Measurements from ENCODE around the gene ATP5PD.
A peak's percentile ranks its signal among the peaks of the same experiment; 100 is the strongest.
"Not testable (repeated sequence)": the region's sequence is repeated elsewhere in the genome, so short reads cannot be mapped to it uniquely, and the experiment has no call there.

The ATP5PD gene

GRCh38 chr17:75034236-75034908 lies 12.4 kb downstream of the ATP5PD start:
- peak; percentile 90 to 95 for DNase-seq (ENCODE audit: low read depth in 2 of 2)
- TF ChIP-seq, protein P1, sequence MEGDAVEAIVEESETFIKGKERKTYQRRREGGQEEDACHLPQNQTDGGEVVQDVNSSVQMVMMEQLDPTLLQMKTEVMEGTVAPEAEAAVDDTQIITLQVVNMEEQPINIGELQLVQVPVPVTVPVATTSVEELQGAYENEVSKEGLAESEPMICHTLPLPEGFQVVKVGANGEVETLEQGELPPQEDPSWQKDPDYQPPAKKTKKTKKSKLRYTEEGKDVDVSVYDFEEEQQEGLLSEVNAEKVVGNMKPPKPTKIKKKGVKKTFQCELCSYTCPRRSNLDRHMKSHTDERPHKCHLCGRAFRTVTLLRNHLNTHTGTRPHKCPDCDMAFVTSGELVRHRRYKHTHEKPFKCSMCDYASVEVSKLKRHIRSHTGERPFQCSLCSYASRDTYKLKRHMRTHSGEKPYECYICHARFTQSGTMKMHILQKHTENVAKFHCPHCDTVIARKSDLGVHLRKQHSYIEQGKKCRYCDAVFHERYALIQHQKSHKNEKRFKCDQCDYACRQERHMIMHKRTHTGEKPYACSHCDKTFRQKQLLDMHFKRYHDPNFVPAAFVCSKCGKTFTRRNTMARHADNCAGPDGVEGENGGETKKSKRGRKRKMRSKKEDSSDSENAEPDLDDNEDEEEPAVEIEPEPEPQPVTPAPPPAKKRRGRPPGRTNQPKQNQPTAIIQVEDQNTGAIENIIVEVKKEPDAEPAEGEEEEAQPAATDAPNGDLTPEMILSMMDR (IDR thresholded peaks at IDR 0.05; ENCODE audit: low read depth, low read length) = peak; percentile 24
- H3K4me3 ChIP-seq (replicated peaks in 1 of 2; ENCODE audit: low read depth in 2 of 2, low read length in 2 of 2) = peak overlapping the region; percentile 78 to 87

GRCh38 chr17:75033346-75034235 lies 13.2 kb downstream of the ATP5PD start:
- peak; percentile 91 to 98 for DNase-seq (ENCODE audit: low read depth in 2 of 2)
- TF ChIP-seq, protein P1 (IDR thresholded peaks at IDR 0.05; ENCODE audit: low read depth, low read length) = no peak
- H3K4me3 ChIP-seq (replicated peaks in 1 of 2; ENCODE audit: low read depth in 2 of 2, low read length in 2 of 2) = peak overlapping the region; percentile 78 to 87

DNA sequence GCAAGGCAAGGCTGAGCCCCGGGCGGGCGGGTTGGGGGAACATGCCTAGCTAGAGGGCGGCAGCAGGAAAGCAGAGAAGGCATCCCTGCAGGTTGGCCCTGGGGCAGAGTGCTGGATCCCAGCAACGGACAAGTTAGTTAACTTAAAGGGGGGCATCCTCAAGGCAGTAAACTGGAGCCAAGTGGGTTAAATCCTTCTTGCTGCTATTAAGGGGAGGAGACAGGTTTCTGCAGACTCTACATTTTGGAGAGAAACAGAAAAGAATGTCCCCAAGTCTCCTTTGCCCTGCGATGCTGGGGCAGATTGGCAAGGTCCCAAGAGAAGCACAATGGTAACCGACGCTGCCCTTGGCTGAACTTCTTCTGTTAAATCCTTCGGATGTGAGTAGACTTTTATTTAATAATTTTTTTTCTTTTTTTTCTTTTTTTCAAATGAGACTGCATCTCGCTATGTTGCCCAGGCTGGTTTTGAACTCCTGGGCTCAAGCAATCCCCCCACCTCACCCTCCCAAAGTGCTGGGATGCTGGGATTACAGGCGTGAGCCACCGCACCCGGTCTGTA lies 14.0 kb downstream of the ATP5PD start:
- TF ChIP-seq, protein P1 (IDR thresholded peaks at IDR 0.05; ENCODE audit: low read depth, low read length) = no peak
- DNase-seq (ENCODE audit: low read depth in 2 of 2) = peak; percentile 31 to 40
- peak overlapping the region; percentile 5 to 33 for H3K4me3 ChIP-seq (replicated peaks in 1 of 2; ENCODE audit: low read depth in 2 of 2, low read length in 2 of 2)

DNA sequence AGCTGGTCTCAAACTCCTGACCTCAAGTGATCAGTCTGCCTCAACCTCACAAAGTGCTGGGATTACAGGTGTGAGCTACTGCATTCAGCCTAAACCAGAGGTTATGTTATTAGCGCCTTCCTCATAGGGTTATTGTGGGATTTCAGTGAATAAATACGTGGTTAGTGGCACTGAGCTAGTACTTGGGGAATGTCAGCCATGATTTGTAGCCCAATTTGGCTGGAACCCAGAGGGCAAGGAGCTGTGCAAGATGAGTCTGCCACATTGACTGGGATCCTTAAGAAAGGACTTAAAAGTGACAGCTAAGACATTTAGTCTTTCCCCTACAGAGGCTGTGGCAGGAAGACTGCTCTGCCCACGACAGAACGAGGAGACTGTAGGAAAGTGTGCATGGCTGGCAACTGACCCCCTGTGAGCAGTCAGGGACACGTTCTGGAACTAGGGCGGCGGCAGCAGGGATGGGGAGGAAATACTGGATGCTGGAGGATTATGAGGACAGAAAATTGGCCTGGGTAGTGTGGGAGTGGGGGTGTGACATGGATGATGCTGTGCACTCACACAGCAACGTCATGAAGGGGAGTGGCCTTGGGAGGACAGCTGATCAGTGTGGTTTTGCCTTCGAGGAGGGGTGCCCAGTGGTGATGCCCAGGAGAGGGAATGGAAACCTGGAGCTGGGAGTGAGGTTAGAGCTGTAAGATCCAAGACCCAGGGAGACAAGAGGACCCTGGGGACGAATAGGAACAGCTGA lies 14.6 kb downstream of the ATP5PD start:
- peak; percentile 78 to 80 for DNase-seq (ENCODE audit: low read depth in 2 of 2)
- H3K4me3 ChIP-seq (replicated peaks in 1 of 2; ENCODE audit: low read depth in 2 of 2, low read length in 2 of 2) = peak overlapping the region; percentile 5 to 33
- TF ChIP-seq, protein P1 (IDR thresholded peaks at IDR 0.05; ENCODE audit: low read depth, low read length) = no peak

GRCh38 chr17:75030161-75030560 lies 16.6 kb downstream of the ATP5PD start:
- TF ChIP-seq, protein P1 (IDR thresholded peaks at IDR 0.05; ENCODE audit: low read depth, low read length) = no peak
- DNase-seq (ENCODE audit: low read depth in 2 of 2) = no peak
- H3K4me3 ChIP-seq (replicated peaks in 1 of 2; ENCODE audit: low read depth in 2 of 2, low read length in 2 of 2) = no peak overlapping the region

DNA sequence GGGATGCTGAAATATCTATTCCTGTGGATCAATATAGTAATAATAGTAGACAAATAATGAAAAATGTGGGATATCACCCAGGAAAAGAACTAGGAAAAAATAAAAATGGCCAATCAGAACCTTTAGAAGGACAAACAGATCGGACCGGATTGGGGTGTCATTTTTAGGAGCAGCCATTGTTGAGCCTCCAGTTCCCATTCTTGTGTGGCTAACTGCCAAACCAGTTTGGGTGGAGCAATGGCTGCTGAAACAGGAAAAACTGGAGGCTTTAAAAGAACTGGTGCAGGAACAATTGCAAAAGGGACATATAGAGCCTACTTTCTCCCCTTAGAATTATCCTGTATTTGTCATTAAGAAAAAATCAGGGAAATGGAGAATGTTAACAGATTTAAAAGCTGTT lies 20.1 kb downstream of the ATP5PD start:
- not testable (repeated sequence) for DNase-seq (ENCODE audit: low read depth in 2 of 2); H3K4me3 ChIP-seq (replicated peaks in 1 of 2; ENCODE audit: low read depth in 2 of 2, low read length in 2 of 2)

DNA sequence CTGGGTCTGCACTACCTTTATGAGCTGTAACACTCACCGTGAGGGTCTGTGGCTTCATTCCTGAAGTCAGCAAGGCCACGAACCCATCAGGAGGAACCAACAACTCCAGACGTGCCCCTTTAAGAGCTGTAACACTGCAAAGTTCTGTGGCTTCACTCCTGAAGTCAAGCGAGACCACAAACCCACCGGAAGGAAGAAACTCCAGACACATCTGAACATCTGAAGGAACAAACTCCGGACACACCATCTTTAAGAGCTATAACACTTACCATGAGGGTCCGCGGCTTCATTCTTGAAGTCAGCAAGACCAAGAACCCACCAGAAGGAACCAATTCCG lies 21.4 kb downstream of the ATP5PD start:
- not testable (repeated sequence) for DNase-seq (ENCODE audit: low read depth in 2 of 2); H3K4me3 ChIP-seq (replicated peaks in 1 of 2; ENCODE audit: low read depth in 2 of 2, low read length in 2 of 2)
